ENCODE results near the gene ECM2. TPM values are rescaled to one million over a fixed set of nuclear protein-coding genes. Genes with fewer than 3 reads are reported as not detected.

The ECM2 gene
- total RNA-seq, 1 experiment from 2014 or later, result not detected

DNA sequence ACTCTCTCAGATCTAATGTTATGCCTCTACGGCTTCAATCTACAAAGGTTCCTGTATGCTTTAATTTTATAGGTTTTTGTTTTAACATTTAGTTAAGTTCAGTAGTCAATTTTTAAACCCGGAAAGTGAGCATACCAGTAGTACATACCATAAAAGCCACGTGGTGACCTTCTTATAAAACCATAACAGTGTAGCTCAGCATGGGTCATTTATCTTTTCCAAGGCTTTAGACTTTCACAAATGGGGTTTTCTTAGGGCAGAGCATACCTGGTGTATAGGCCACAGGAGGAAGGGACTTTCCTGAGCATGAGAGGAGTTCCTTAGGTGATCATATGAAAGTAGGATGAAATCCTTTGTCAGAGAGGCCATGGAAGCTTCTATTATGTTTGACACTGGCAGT is 23.2 kb downstream of the ECM2 start (continued):
- TF ChIP-seq, protein P1, sequence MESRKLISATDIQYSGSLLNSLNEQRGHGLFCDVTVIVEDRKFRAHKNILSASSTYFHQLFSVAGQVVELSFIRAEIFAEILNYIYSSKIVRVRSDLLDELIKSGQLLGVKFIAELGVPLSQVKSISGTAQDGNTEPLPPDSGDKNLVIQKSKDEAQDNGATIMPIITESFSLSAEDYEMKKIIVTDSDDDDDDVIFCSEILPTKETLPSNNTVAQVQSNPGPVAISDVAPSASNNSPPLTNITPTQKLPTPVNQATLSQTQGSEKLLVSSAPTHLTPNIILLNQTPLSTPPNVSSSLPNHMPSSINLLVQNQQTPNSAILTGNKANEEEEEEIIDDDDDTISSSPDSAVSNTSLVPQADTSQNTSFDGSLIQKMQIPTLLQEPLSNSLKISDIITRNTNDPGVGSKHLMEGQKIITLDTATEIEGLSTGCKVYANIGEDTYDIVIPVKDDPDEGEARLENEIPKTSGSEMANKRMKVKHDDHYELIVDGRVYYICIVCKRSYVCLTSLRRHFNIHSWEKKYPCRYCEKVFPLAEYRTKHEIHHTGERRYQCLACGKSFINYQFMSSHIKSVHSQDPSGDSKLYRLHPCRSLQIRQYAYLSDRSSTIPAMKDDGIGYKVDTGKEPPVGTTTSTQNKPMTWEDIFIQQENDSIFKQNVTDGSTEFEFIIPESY (IDR thresholded peaks at IDR 0.05; ENCODE audit: extremely low read depth, insufficient replicate concordance, low read length), result no peak
- TF ChIP-seq SRF (IDR thresholded peaks at IDR 0.05; ENCODE audit: low read depth) (no peak), TCF7L2 (IDR thresholded peaks at IDR 0.05; ENCODE audit: borderline replicate concordance, extremely low read depth, insufficient read depth, insufficient read length) (no peak), SP1 (IDR thresholded peaks at IDR 0.05; ENCODE audit: low read depth) (no peak), RAD21 (IDR thresholded peaks at IDR 0.05; ENCODE audit: low read depth) (no peak), POLR2AphosphoS5 (IDR thresholded peaks at IDR 0.05; ENCODE audit: low read depth, low read length) (no peak), EZH2phosphoT487 (IDR thresholded peaks at IDR 0.05; ENCODE audit: borderline replicate concordance) (no peak)

DNA sequence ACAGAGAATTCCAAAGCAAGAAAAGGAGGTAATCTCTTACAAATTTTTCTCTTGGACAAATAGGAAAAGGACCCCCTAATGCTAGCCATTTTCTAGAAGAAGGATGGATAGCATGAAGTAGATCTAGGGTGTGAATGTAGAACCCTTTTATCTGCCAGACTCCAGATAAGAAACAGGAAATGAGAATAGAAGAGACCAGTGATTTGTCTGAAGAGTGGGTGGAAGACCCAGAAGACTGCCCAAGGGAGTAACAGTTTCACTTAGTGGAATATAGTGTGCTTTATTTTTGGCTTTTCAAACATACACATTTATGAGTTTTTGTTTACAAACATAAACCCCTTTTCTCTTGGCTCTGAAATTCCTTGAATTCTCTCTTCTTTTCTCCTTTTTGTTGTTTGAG is 25.0 kb downstream of the ECM2 start:
- DNase-seq (ENCODE audit: low read depth, low spot score), result no peak
- CTCF ChIA-PET, result interaction anchor here (1.2 kb wide), 1 partner anchor 9 kb away, joined by 3 read pairs; no protein-coding TSS in a partner anchor

More for the DNA sequence above, 25.0 kb downstream of the ECM2 start:
- H3K4me1 ChIP-seq (ENCODE audit: control insufficient read depth in 1 of 2, insufficient read depth in 2 of 2, low read length in 2 of 2), result peaks cover 0 to 9% of the 10 kb centered on the region in 2 experiments; a peak in 3 of 4 replicates
- intact Hi-C loops (cut with micrococcal nuclease), result no loop called here
- no peak overlapping the region for H3K27ac ChIP-seq (ENCODE audit: low read depth, low read length)
- POLR2A ChIA-PET, result no interaction called here
- ATAC-seq, result no peak
- no peak overlapping the region for H2AFZ ChIP-seq (ENCODE audit: low read depth, low read length, poor library complexity, severe bottlenecking)
- H3K4me3 ChIP-seq (replicated peaks in 1 of 2; ENCODE audit: low read depth in 1 of 2, low read length in 2 of 2), result no peak overlapping the region
- no peak overlapping the region for H3K9ac ChIP-seq (ENCODE audit: low read length)
- no peak overlapping the region for H3K4me2 ChIP-seq (ENCODE audit: low read length)
- no peaks in the 10 kb centered on the region for H4K20me1 ChIP-seq (ENCODE audit: insufficient read depth)
- H3K27me3 ChIP-seq (ENCODE audit: insufficient read depth, low read length), result no peaks in the 10 kb centered on the region
- no peaks in the 10 kb centered on the region for H3K36me3 ChIP-seq (ENCODE audit: control insufficient read depth in 1 of 2, insufficient read depth in 2 of 2, low read length in 2 of 2)
- H3K79me2 ChIP-seq (ENCODE audit: insufficient read depth, low read length), result no peaks in the 10 kb centered on the region
- no TSS peak for BruUV-seq (replicated peaks)
- TF ChIP-seq, protein P2, sequence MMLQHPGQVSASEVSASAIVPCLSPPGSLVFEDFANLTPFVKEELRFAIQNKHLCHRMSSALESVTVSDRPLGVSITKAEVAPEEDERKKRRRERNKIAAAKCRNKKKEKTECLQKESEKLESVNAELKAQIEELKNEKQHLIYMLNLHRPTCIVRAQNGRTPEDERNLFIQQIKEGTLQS (IDR thresholded peaks at IDR 0.05), result no peak
- no peak for TF ChIP-seq EZH2 (IDR thresholded peaks at IDR 0.05)
- TF ChIP-seq POLR2AphosphoS5 (IDR thresholded peaks at IDR 0.05; ENCODE audit: low read depth, low read length), result no peak
- no peak for TF ChIP-seq ZFX (IDR thresholded peaks at IDR 0.05)
- RAD21 ChIA-PET (ENCODE audit: low non-redundant PET in 1 of 2, low total read pairs in 2 of 2, uncharacterized antibody in 2 of 2, unreplicated experiment in 2 of 2), result no interaction called here
- no peaks in the 10 kb centered on the region for H3K9me2 ChIP-seq (ENCODE audit: insufficient read depth)
- H3K9me3 ChIP-seq (ENCODE audit: control insufficient read depth in 1 of 2, insufficient read depth in 1 of 2, low read depth in 1 of 2, low read length in 2 of 2), result no peaks in the 10 kb centered on the region

Data from HCT116 (cell line).